C4-2B (cell line): Measurements from ENCODE around the gene VCL.

Experiments used
- CTCF ChIP-seq: fragments of 450-650 bp; conservative IDR thresholded peaks from 2 replicates; pipeline ENCODE4 v1.5.1; 2017; ENCODE audit warnings: mild to moderate bottlenecking
- ZFX ChIP-seq: fragments of 450-650 bp; IDR thresholded peaks from 2 replicates; pipeline ENCODE4 v1.6.1; 2017

- TF ChIP-seq CTCF, result no peak
- TF ChIP-seq ZFX, result no peak
Observed at GRCh38 chr10:73991884-73992245, 6.1 kb upstream of the VCL start.
